B cell (primary cell): ENCODE measurements around the gene MGST2. TPM values are rescaled to one million over a fixed set of nuclear protein-coding genes. Genes with fewer than 3 reads are reported as not detected.

Experiments used
- ATAC-seq: fragments of 200-7000 bp; cut with Tn5 transposase; one replicate; pipeline ENCODE4 v1.10.0; 2021; ENCODE audit warnings: low read depth, mild to moderate bottlenecking, moderate number of reproducible peaks, moderate library complexity
- CTCF ChIA-PET: fragments of 350-600 bp; sonication (Branson Sonifier 250); formaldehyde crosslinking; loops from one replicate; lab custom pipeline; 2021; ENCODE audit warnings: antibody characterized with exemption, inconsistent platforms; lab: Charles Lee
- POLR2A ChIA-PET: fragments of 350-600 bp; sonication (Branson Sonifier 250); formaldehyde crosslinking; loops from one replicate; lab custom pipeline; 2021; ENCODE audit warnings: antibody characterized with exemption; lab: Charles Lee
- DNase-seq: peaks from one replicate; pipeline ENCODE4 v3.0.0; 2013
- H2AFZ ChIP-seq: 2 replicates; pipeline ENCODE4 v1.6.1; 2012; ENCODE audit warnings: mild to moderate bottlenecking, low read depth, low read length; ENCODE audit not compliant: insufficient read depth, poor library complexity, severe bottlenecking
- H3K27ac ChIP-seq, 2 donors: 1 replicate in 1 of 2; 2 replicates in 1 of 2; pipeline ENCODE4 v1.5.1; 2012 to 2013; ENCODE audit warnings: low read length in 2 of 2, mild to moderate bottlenecking in 2 of 2, moderate library complexity in 1 of 2
- H3K27me3 ChIP-seq, 4 experiments: fragments of 200-600 bp in 1 of 4; sonication (generic) in 1 of 4; replicated peaks in 1 of 4; 1 replicate in 2 of 4; 2 replicates in 2 of 4; pipeline versions ENCODE4 v1.6.1 to v1.7.0; 2013 to 2016; ENCODE audit warnings: low read length in 3 of 4, mild to moderate bottlenecking in 2 of 4, mixed read lengths in 1 of 4, moderate library complexity in 1 of 4; ENCODE audit not compliant: insufficient read depth in 4 of 4, control insufficient read depth in 3 of 4; ENCODE audit errors: control extremely low read depth in 1 of 4
- H3K36me3 ChIP-seq, 2 experiments: replicated peaks in 1 of 2; 1 replicate in 1 of 2; 2 replicates in 1 of 2; pipeline versions ENCODE4 v1.6.1 to v1.7.1; 2013; ENCODE audit warnings: low read length in 1 of 2; ENCODE audit not compliant: insufficient read depth in 2 of 2, control insufficient read depth in 1 of 2; ENCODE audit errors: control extremely low read depth in 1 of 2, extremely low read depth in 1 of 2
- H3K4me1 ChIP-seq, 2 donors: fragments of 200-600 bp in 1 of 2; sonication (generic) in 1 of 2; 1 replicate in 1 of 2; 2 replicates in 1 of 2; pipeline versions ENCODE4 v1.5.1 to v1.6.1; 2013 to 2017; ENCODE audit warnings: low read length in 2 of 2; ENCODE audit not compliant: control insufficient read depth in 2 of 2, insufficient read depth in 2 of 2
- H3K4me2 ChIP-seq: replicated peaks from 2 replicates; pipeline ENCODE3; 2012; ENCODE audit warnings: mild to moderate bottlenecking, low read depth, low read length; ENCODE audit not compliant: poor library complexity, severe bottlenecking
- H3K4me3 ChIP-seq, 5 experiments: fragments of 200-600 bp in 1 of 5; sonication (generic) in 1 of 5; 1 replicate in 3 of 5; 2 replicates in 2 of 5; pipeline versions ENCODE4 v1.5.1 to v1.7.0; 2011 to 2016; ENCODE audit warnings: low read length in 4 of 5, mild to moderate bottlenecking in 4 of 5, low read depth in 2 of 5, control low read depth in 1 of 5, moderate library complexity in 1 of 5; ENCODE audit not compliant: insufficient read depth in 1 of 5; ENCODE audit errors: control extremely low read depth in 1 of 5, extremely low read depth in 1 of 5
- H3K79me2 ChIP-seq: fragments of 200-600 bp; sonication (generic); one replicate; pipeline ENCODE4 v1.6.0; 2016; ENCODE audit warnings: low read length; ENCODE audit not compliant: control insufficient read depth, insufficient read depth
- H3K9ac ChIP-seq: fragments of 200-600 bp; sonication (generic); 2 replicates; pipeline ENCODE4 v1.6.1; 2017; ENCODE audit warnings: mild to moderate bottlenecking, low read length, moderate library complexity
- H3K9me3 ChIP-seq, 3 donors: one replicate each; pipeline versions ENCODE4 v1.6.1 to v1.7.1; 2013; ENCODE audit warnings: low read length in 2 of 3; ENCODE audit not compliant: control insufficient read depth in 2 of 3, insufficient read depth in 1 of 3; ENCODE audit errors: control extremely low read depth in 1 of 3
- H4K20me1 ChIP-seq: 2 replicates; pipeline ENCODE4 v1.6.0; 2012; ENCODE audit warnings: mild to moderate bottlenecking, low read length; ENCODE audit not compliant: insufficient read depth, control insufficient read depth, poor library complexity, severe bottlenecking
- H3K27ac Mint-ChIP-seq: one replicate; pipeline ENCODE4 v1.8.0; 2021; ENCODE audit warnings: mixed read lengths
- H3K27me3 Mint-ChIP-seq: one replicate; pipeline ENCODE4 v1.8.0; 2021; ENCODE audit warnings: mixed read lengths
- H3K4me1 Mint-ChIP-seq: one replicate; pipeline ENCODE4 v1.8.0; 2021; ENCODE audit warnings: mixed read lengths
- H3K4me3 Mint-ChIP-seq: one replicate; pipeline ENCODE4 v1.8.0; 2021; ENCODE audit warnings: mixed read lengths
- H3K9me3 Mint-ChIP-seq: one replicate; pipeline ENCODE4 v1.8.0; 2022; ENCODE audit warnings: mixed read lengths; ENCODE audit not compliant: insufficient read depth
- EZH2 ChIP-seq: IDR thresholded peaks from 2 replicates; pipeline ENCODE4 v1.6.1; 2012; ENCODE audit warnings: borderline replicate concordance, low read depth, mild to moderate bottlenecking, moderate library complexity, low read length; ENCODE audit not compliant: insufficient read depth, poor library complexity, severe bottlenecking
- WGBS: methylation state at CpG from one replicate; pipeline ENCODE4 v1.1.5; 2013; ENCODE audit warnings: missing lambda C conversion rate; ENCODE audit not compliant: insufficient coverage; 5-methylcytosine and 5-hydroxymethylcytosine counted together
- intact Hi-C: fragments of 100-400 bp; cut with micrococcal nuclease; formaldehyde crosslinking; loops from one replicate; pipeline ENCODE4 v1.10.0; 2022
- polyA plus RNA-seq: library from polyadenylated mRNA; depleted of rRNA; stranded (reverse); fragments of >200 nt; gene quantifications from 2 replicates; pipeline ENCODE4 v1.2.3, GENCODE V29; 2012
- total RNA-seq, 2 donors: library from RNA; stranded (reverse); fragments of 120-200 nt in 1 of 2; gene quantifications; 1 replicate in 1 of 2; 2 replicates in 1 of 2; pipeline versions ENCODE4 v1.2.3 to v1.2.4, GENCODE V29; 2013 to 2022
- TF ChIP-seq, protein P1 (sequence below): fragments of 200-600 bp; IDR thresholded peaks from one replicate; pipeline ENCODE4 v1.8.0; 2022; ENCODE audit warnings: antibody characterized with exemption, mild to moderate bottlenecking

MGST2 gene
- total and polyA plus RNA-seq, 2 donors (not counting 1 experiment from before 2014, with no cell fraction given) = 0.81 to 3.4 TPM

GRCh38 chr4:139719381-139720101 lies 53.9 kb downstream of the MGST2 start:
- Histone ChIP-seq H3K36me3 (no peaks in the 10 kb centered on the region), H3K4me1 (no peaks in the 10 kb centered on the region), H3K4me2 (no peak overlapping the region), H2AFZ (no peak overlapping the region), H3K27ac (no peak overlapping the region), H3K79me2 (no peaks in the 10 kb centered on the region), H3K4me3 (no peak overlapping the region), H3K9ac (no peak overlapping the region), H3K9me3 (no peaks in the 10 kb centered on the region), H3K27me3 (no peaks in the 10 kb centered on the region), H4K20me1 (no peaks in the 10 kb centered on the region)
- Mint-ChIP-seq H3K9me3 (no peaks in the 10 kb centered on the region), H3K27ac (no peak overlapping the region), H3K27me3 (no peaks in the 10 kb centered on the region), H3K4me1 (no peaks in the 10 kb centered on the region), H3K4me3 (no peak overlapping the region)
- CTCF ChIA-PET = interaction anchor here (0.9 kb wide), 1 partner anchor 13 kb away, joined by 3 read pairs; no protein-coding TSS in a partner anchor
- 98% methylated on average over 16 of the region's 16 CpGs for WGBS
- no peak for TF ChIP-seq EZH2
- TF ChIP-seq, protein P1, sequence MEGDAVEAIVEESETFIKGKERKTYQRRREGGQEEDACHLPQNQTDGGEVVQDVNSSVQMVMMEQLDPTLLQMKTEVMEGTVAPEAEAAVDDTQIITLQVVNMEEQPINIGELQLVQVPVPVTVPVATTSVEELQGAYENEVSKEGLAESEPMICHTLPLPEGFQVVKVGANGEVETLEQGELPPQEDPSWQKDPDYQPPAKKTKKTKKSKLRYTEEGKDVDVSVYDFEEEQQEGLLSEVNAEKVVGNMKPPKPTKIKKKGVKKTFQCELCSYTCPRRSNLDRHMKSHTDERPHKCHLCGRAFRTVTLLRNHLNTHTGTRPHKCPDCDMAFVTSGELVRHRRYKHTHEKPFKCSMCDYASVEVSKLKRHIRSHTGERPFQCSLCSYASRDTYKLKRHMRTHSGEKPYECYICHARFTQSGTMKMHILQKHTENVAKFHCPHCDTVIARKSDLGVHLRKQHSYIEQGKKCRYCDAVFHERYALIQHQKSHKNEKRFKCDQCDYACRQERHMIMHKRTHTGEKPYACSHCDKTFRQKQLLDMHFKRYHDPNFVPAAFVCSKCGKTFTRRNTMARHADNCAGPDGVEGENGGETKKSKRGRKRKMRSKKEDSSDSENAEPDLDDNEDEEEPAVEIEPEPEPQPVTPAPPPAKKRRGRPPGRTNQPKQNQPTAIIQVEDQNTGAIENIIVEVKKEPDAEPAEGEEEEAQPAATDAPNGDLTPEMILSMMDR = no peak
- ATAC-seq (no peak), DNase-seq (no peak)
- intact Hi-C loops = no loop called here
- POLR2A ChIA-PET = no interaction called here

DNA sequence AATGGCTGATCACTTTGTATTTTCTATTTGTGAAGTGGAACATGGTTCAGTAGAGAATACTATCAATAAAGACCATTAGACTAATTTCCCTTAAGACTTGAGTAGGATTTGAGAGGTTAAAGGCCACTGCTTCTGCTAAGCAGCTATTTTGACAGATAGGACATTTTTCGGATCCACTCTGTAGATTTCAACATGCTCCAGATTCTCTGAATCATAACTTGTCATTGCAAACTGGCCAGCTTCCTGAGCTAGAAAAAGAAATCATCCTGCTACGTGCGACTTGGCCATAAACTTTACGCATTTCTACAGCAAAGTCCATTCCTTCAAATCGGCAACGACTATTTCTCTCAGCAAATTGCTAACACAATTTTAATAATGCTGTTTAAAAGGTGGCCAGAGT lies 55.2 kb downstream of the MGST2 start:
- Histone ChIP-seq H3K4me3 (no peak overlapping the region), H3K4me2 (no peak overlapping the region), H2AFZ (no peak overlapping the region), H3K79me2 (no peaks in the 10 kb centered on the region), H4K20me1 (no peaks in the 10 kb centered on the region), H3K27me3 (no peaks in the 10 kb centered on the region), H3K9ac (no peak overlapping the region), H3K9me3 (no peaks in the 10 kb centered on the region), H3K4me1 (no peaks in the 10 kb centered on the region), H3K27ac (no peak overlapping the region), H3K36me3 (peaks cover 0 to 3% of the 10 kb centered on the region in 2 experiments)
- H3K9me3 Mint-ChIP-seq = no peaks in the 10 kb centered on the region
- intact Hi-C loops = no loop called here
- H3K4me3 Mint-ChIP-seq = no peak overlapping the region
- 95% methylated on average over 4 of the region's 6 CpGs for WGBS
- ATAC-seq = no peak
- POLR2A ChIA-PET = no interaction called here
- no peak overlapping the region for H3K27ac Mint-ChIP-seq
- no peak for TF ChIP-seq EZH2
- H3K4me1 Mint-ChIP-seq = no peaks in the 10 kb centered on the region
- CTCF ChIA-PET = no interaction called here
- no peak for DNase-seq
- no peaks in the 10 kb centered on the region for H3K27me3 Mint-ChIP-seq
